Peyer's patch (tissue), 4 donors: ENCODE data around the gene SLC16A13. TPM values are rescaled to one million over a fixed set of nuclear protein-coding genes. Genes with fewer than 3 reads are reported as not detected.
A peak's percentile ranks its signal among the peaks of the same experiment; 100 is the strongest.

Source experiments
- DNase-seq, 3 donors: peaks; one replicate each; pipeline ENCODE4 v3.0.0-alpha.2; 2017 to 2019
- H3K27ac ChIP-seq, 4 donors: fragments of 200-600 bp; sonication (generic); one replicate each; pipeline ENCODE4 v1.5.1; 2016 to 2019
- H3K27me3 ChIP-seq, 2 donors: fragments of 200-600 bp; sonication (generic); one replicate each; pipeline ENCODE4 v1.5.1; 2019
- H3K36me3 ChIP-seq, 3 donors: fragments of 200-600 bp; sonication (generic); one replicate each; pipeline ENCODE4 v1.5.1; 2016 to 2019
- H3K4me1 ChIP-seq, 4 donors: fragments of 200-600 bp; sonication (generic); one replicate each; pipeline ENCODE4 v1.5.1; 2016 to 2019
- H3K4me3 ChIP-seq, 4 donors: fragments of 200-600 bp; sonication (generic); 1 replicate in 3 of 4; 2 replicates in 1 of 4; pipeline ENCODE4 v1.5.1; 2016 to 2019; ENCODE audit warnings: mild to moderate bottlenecking in 1 of 4
- H3K9me3 ChIP-seq, 4 donors: fragments of 200-600 bp; sonication (generic); one replicate each; pipeline ENCODE4 v1.5.1; 2016 to 2019; ENCODE audit warnings: mild to moderate bottlenecking in 1 of 4
- CTCF ChIP-seq, 6 experiments: fragments of 450-650 bp in 4 of 6; fragments of 200-600 bp in 2 of 6; sonication (generic) in 1 of 6; IDR thresholded peaks; one replicate each; pipeline ENCODE4 v1.5.1; 2017 to 2019; ENCODE audit warnings: antibody characterized with exemption in 6 of 6, mild to moderate bottlenecking in 3 of 6, moderate library complexity in 1 of 6
- POLR2A ChIP-seq, 2 donors: fragments of 450-650 bp; IDR thresholded peaks; one replicate each; pipeline ENCODE4 v1.5.1; 2017; ENCODE audit warnings: antibody characterized with exemption in 2 of 2, mild to moderate bottlenecking in 2 of 2, moderate library complexity in 2 of 2
- total RNA-seq, 4 donors: library from RNA; depleted of rRNA; stranded (reverse); fragments of >200 nt; gene quantifications; one replicate each; pipeline ENCODE4 v1.1.0, GENCODE V29; 2016

The SLC16A13 gene
- total RNA-seq, 4 donors from 2014 or later = 7.5 to 16.4 (median 8.8) TPM

GRCh38 chr17:7027335-7027734 is 8.5 kb upstream of the SLC16A13 start:
- no peak for DNase-seq
- Histone ChIP-seq H3K4me3 (no peak overlapping the region), H3K4me1 (peaks cover 2 to 21% (median 11%) of the 10 kb centered on the region in 4 donors), H3K27me3 (no peaks in the 10 kb centered on the region), H3K27ac (no peak overlapping the region), H3K36me3 (no peaks in the 10 kb centered on the region), H3K9me3 (no peaks in the 10 kb centered on the region)
- no peak for TF ChIP-seq CTCF (IDR thresholded peaks at IDR 0.05)
- TF ChIP-seq POLR2A (IDR thresholded peaks at IDR 0.05) = no peak

GRCh38 chr17:7029096-7029495 is 6.7 kb upstream of the SLC16A13 start:
- DNase-seq = no peak
- peaks cover 0 to 10% (median 0%) of the 10 kb centered on the region in 4 donors for H3K4me1 ChIP-seq
- no peaks in the 10 kb centered on the region for H3K9me3 ChIP-seq
- no peaks in the 10 kb centered on the region for H3K36me3 ChIP-seq
- TF ChIP-seq POLR2A (IDR thresholded peaks at IDR 0.05) (no peak), CTCF (IDR thresholded peaks at IDR 0.05) (no peak)
- H3K27ac ChIP-seq = peak overlapping the region in 2 of 4 donors; percentile 39 to 60
- no peaks in the 10 kb centered on the region for H3K27me3 ChIP-seq
- no peak overlapping the region for H3K4me3 ChIP-seq

GRCh38 chr17:7029659-7030058 is 6.2 kb upstream of the SLC16A13 start:
- Histone ChIP-seq H3K9me3 (no peaks in the 10 kb centered on the region), H3K27ac (peak overlapping the region in 3 of 4 donors; percentile 39 to 60 (median 43)), H3K4me3 (no peak overlapping the region), H3K36me3 (no peaks in the 10 kb centered on the region), H3K27me3 (no peaks in the 10 kb centered on the region), H3K4me1 (peaks cover 0 to 11% (median under 1%) of the 10 kb centered on the region in 4 donors)
- TF ChIP-seq CTCF (IDR thresholded peaks at IDR 0.05) = no peak
- no peak for TF ChIP-seq POLR2A (IDR thresholded peaks at IDR 0.05)
- DNase-seq = peak in 2 of 3 donors; percentile 67 to 81

- no peaks in the 10 kb centered on the region for H3K36me3 ChIP-seq
- TF ChIP-seq POLR2A (IDR thresholded peaks at IDR 0.05) (no peak), CTCF (IDR thresholded peaks at IDR 0.05) (no peak)
- no peaks in the 10 kb centered on the region for H3K27me3 ChIP-seq
- no peaks in the 10 kb centered on the region for H3K9me3 ChIP-seq
- H3K27ac ChIP-seq = peak overlapping the region; percentile 85 to 93 (median 86)
- H3K4me3 ChIP-seq = peak overlapping the region; percentile 55 to 77 (median 74)
- DNase-seq = peak in 2 of 3 donors; percentile 51 to 74
- H3K4me1 ChIP-seq = peaks cover 4 to 17% (median 11%) of the 10 kb centered on the region in 4 donors
Observed at GRCh38 chr17:7034955-7035590, 742 bp upstream of the SLC16A13 start.

GRCh38 chr17:7038025-7038862 is 2.4 kb downstream of the SLC16A13 start:
- no peaks in the 10 kb centered on the region for H3K9me3 ChIP-seq
- H3K36me3 ChIP-seq = no peaks in the 10 kb centered on the region
- peak in 2 of 3 donors; percentile 57 to 59 for DNase-seq
- peaks cover 0 to 6% of the 10 kb centered on the region in 2 donors for H3K27me3 ChIP-seq
- H3K4me3 ChIP-seq = peak overlapping the region in 1 of 4 donors; percentile 22
- peaks cover 7 to 33% (median 24%) of the 10 kb centered on the region in 4 donors for H3K4me1 ChIP-seq
- TF ChIP-seq CTCF (IDR thresholded peaks at IDR 0.05) (no peak), POLR2A (IDR thresholded peaks at IDR 0.05) (no peak)
- H3K27ac ChIP-seq = peak overlapping the region in 1 of 4 donors; percentile 64
